Heart right ventricle (tissue), 16 donors: Measurements from ENCODE around the gene ELMO1. TPM values are rescaled to one million over a fixed set of nuclear protein-coding genes. Genes with fewer than 3 reads are reported as not detected.

Source experiments
- ATAC-seq, 8 donors: fragments of 200-7000 bp; cut with Tn5 transposase; one replicate each; pipeline ENCODE4 v1.9.1; 2020; ENCODE audit warnings: mild to moderate bottlenecking in 8 of 8, moderate library complexity in 8 of 8, moderate number of reproducible peaks in 1 of 8
- DNase-seq, 2 donors: peaks; one replicate each; pipeline ENCODE4 v3.0.0-alpha.2; 2020
- H3K27ac ChIP-seq, 10 donors: fragments of 200-600 bp; sonication (generic) in 2 of 10; one replicate each; pipeline versions ENCODE4 v1.5.0 to v1.8.0; 2020 to 2022; ENCODE audit warnings: mild to moderate bottlenecking in 3 of 10
- H3K27me3 ChIP-seq, 7 donors: fragments of 200-600 bp; one replicate each; pipeline ENCODE4 v1.8.0; 2021 to 2022; ENCODE audit warnings: mild to moderate bottlenecking in 2 of 7
- H3K36me3 ChIP-seq, 9 donors: fragments of 200-600 bp; sonication (generic) in 1 of 9; one replicate each; pipeline versions ENCODE4 v1.5.0 to v1.8.0; 2020 to 2022; ENCODE audit warnings: mild to moderate bottlenecking in 2 of 9
- H3K4me1 ChIP-seq, 9 donors: fragments of 200-600 bp; sonication (generic) in 1 of 9; one replicate each; pipeline versions ENCODE4 v1.5.0 to v1.8.0; 2020 to 2022; ENCODE audit warnings: mild to moderate bottlenecking in 4 of 9
- H3K4me3 ChIP-seq, 10 donors: fragments of 200-600 bp; sonication (generic) in 2 of 10; one replicate each; pipeline versions ENCODE4 v1.5.0 to v1.8.0; 2020 to 2022; ENCODE audit warnings: mild to moderate bottlenecking in 7 of 10, moderate library complexity in 2 of 10
- H3K9me3 ChIP-seq, 11 donors: fragments of 200-600 bp in 10 of 11; sonication (generic) in 2 of 11; one replicate each; pipeline versions ENCODE4 v1.5.0 to v1.8.0; 2013 to 2022; ENCODE audit warnings: mild to moderate bottlenecking in 2 of 11, control low read depth in 1 of 11, moderate library complexity in 1 of 11
- WGBS, 2 donors: extraction: QIAGEN DNeasy Blood & Tissue Kit; methylation state at CpG; one replicate each; pipeline ENCODE4 v1.1.7; 2013; ENCODE audit warnings: inconsistent platforms in 1 of 2; 5-methylcytosine and 5-hydroxymethylcytosine counted together
- intact Hi-C, 10 donors: fragments of 100-400 bp; cut with DNase I; formaldehyde crosslinking; loops; one replicate each; pipeline versions ENCODE4 v1.11.1 to v1.14.2; 2022
- polyA plus RNA-seq, 2 donors: library from polyadenylated mRNA; stranded (reverse); fragments of 200-250 nt; gene quantifications; one replicate each; pipeline ENCODE4 v1.2.3, GENCODE V29; 2013
- total RNA-seq, 10 donors: library from RNA; stranded (reverse); fragmentation: NEBNext Ultra II Directional in 3 of 10; extraction: Animal tissue kit (Norgen Biotek cat#: 25700) in 3 of 10; gene quantifications; one replicate each; pipeline versions ENCODE4 v1.2.1 to v1.2.4, GENCODE V29; 2021 to 2023
- TF ChIP-seq, protein P1 (sequence below), 9 donors: fragments of 200-600 bp; sonication (generic) in 2 of 9; IDR thresholded peaks; one replicate each; pipeline versions ENCODE4 v1.5.0 to v1.8.0; 2021 to 2022; ENCODE audit warnings: antibody characterized with exemption in 9 of 9, mild to moderate bottlenecking in 5 of 9, moderate library complexity in 1 of 9
- donor health status: Arrhythmogenic right ventricular cardiomyopathy.
- donor health status: ischemic (EF 13 %, LVEDD 7.1; RV severe dilation, severe dysfunction).
- donor health status: healthy with polysubstance abuse.
- donor health status: DM: no; HTN: yes; CAD: no.
- donor health status: DM: no; HTN: no; CAD: no.
- donor health status: ischemic (EF 25% LVEDD 6.9; RV normal size, moderate dysfunction).
- donor health status: ischemic (EF 25% LVEDD 5.7; RV mildly dilated, moderate dysfunction).
- donor health status: healthy.
- donor health status: DM: yes; HTN: yes; CAD: no.
- donor health status: Ischemic cardiomyopathy.
- donor health status: ischemic (EF 35%, LVEDD 5.7; RV mildly dilated, moderate dysfunction).
- donor health status: nonischemic (EF 11% LVEDD 7.7; RV severe dilation, severe dysfunction).
- donor health status: DM: yes; HTN: yes; CAD: no.
- donor health status: PGD.
- donor health status: ischemic (EF 29% LVEDD 5.4; RV normal size, mild dysfunction).
- donor health status: nonischemic (EF 23%, LVEDD 6.1; RV moderate dilation, normal function).

ELMO1 gene
- total and polyA plus RNA-seq, 12 donors, result 8.5 to 18.0 (median 13.9) TPM

- TF ChIP-seq, protein P1, sequence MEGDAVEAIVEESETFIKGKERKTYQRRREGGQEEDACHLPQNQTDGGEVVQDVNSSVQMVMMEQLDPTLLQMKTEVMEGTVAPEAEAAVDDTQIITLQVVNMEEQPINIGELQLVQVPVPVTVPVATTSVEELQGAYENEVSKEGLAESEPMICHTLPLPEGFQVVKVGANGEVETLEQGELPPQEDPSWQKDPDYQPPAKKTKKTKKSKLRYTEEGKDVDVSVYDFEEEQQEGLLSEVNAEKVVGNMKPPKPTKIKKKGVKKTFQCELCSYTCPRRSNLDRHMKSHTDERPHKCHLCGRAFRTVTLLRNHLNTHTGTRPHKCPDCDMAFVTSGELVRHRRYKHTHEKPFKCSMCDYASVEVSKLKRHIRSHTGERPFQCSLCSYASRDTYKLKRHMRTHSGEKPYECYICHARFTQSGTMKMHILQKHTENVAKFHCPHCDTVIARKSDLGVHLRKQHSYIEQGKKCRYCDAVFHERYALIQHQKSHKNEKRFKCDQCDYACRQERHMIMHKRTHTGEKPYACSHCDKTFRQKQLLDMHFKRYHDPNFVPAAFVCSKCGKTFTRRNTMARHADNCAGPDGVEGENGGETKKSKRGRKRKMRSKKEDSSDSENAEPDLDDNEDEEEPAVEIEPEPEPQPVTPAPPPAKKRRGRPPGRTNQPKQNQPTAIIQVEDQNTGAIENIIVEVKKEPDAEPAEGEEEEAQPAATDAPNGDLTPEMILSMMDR (IDR thresholded peaks at IDR 0.05), result no peak
- intact Hi-C loops, result no loop called here
- Histone ChIP-seq H3K27ac (no peak overlapping the region), H3K4me1 (peaks cover 0 to 22% (median 12%) of the 10 kb centered on the region in 9 donors), H3K36me3 (peaks cover 0 to 13% (median 0%) of the 10 kb centered on the region in 9 donors), H3K9me3 (peaks cover 3 to 69% (median 43%) of the 10 kb centered on the region in 11 donors), H3K27me3 (no peaks in the 10 kb centered on the region), H3K4me3 (no peak overlapping the region)
- DNase-seq, result no peak
- no peak for ATAC-seq
- 63 to 78% methylated on average over 1 of the region's 1 CpG for WGBS, 2 donors
These were observed 507.3 kb downstream of the ELMO1 start for GRCh38 chr7:36941359-36941758.

- H3K4me1 ChIP-seq, result peaks cover 0 to 11% (median 0%) of the 10 kb centered on the region in 9 donors
- H3K27me3 ChIP-seq, result no peaks in the 10 kb centered on the region
- peaks cover 3 to 85% (median 50%) of the 10 kb centered on the region in 11 donors for H3K9me3 ChIP-seq
- TF ChIP-seq, protein P1 (IDR thresholded peaks at IDR 0.05), result no peak
- peaks cover 0 to 13% (median 0%) of the 10 kb centered on the region in 9 donors for H3K36me3 ChIP-seq
- intact Hi-C loops, result no loop called here
- no peak for DNase-seq
- no peak overlapping the region for H3K27ac ChIP-seq
- H3K4me3 ChIP-seq, result no peak overlapping the region
- 87 to 92% methylated on average over 4 of the region's 4 CpGs for WGBS, 2 donors
- ATAC-seq, result no peak
These were observed 508.8 kb downstream of the ELMO1 start for GRCh38 chr7:36939816-36940215.

- intact Hi-C loops, result no loop called here
- Histone ChIP-seq H3K4me3 (no peak overlapping the region), H3K36me3 (peaks cover 0 to 20% (median 0%) of the 10 kb centered on the region in 9 donors), H3K27ac (no peak overlapping the region), H3K4me1 (peaks cover 0 to under 1% (median 0%) of the 10 kb centered on the region in 9 donors), H3K27me3 (no peaks in the 10 kb centered on the region), H3K9me3 (peaks cover 3 to 97% (median 50%) of the 10 kb centered on the region in 11 donors)
- ATAC-seq (no peak), DNase-seq (no peak)
- WGBS, 2 donors, result 97 to 98% methylated on average over 2 of the region's 2 CpGs
- TF ChIP-seq, protein P1 (IDR thresholded peaks at IDR 0.05), result no peak
These were observed 510.7 kb downstream of the ELMO1 start for GRCh38 chr7:36937754-36938563.

- H3K9me3 ChIP-seq, result peaks cover 0 to 37% (median 12%) of the 10 kb centered on the region in 11 donors
- TF ChIP-seq, protein P1 (IDR thresholded peaks at IDR 0.05), result no peak
- peaks cover 0 to 9% (median 0%) of the 10 kb centered on the region in 9 donors for H3K36me3 ChIP-seq
- no peak overlapping the region for H3K27ac ChIP-seq
- H3K4me3 ChIP-seq, result no peak overlapping the region
- intact Hi-C loops, result no loop called here
- DNase-seq (no peak), ATAC-seq (no peak)
- no peaks in the 10 kb centered on the region for H3K27me3 ChIP-seq
- H3K4me1 ChIP-seq, result no peaks in the 10 kb centered on the region
- 97% methylated on average over 1 of the region's 1 CpG for WGBS, 2 donors
These were observed 516.8 kb downstream of the ELMO1 start for GRCh38 chr7:36931892-36932291.
